ENCODE measurements around the gene MSLN.
"Not testable (repeated sequence)": the region's sequence is repeated elsewhere in the genome, so short reads cannot be mapped to it uniquely, and the experiment has no call there.

Gene MSLN

GRCh38 chr16:735982-736453 lies 24.5 kb upstream of the MSLN start:
- DNase-seq: peak; percentile 92

GRCh38 chr16:736936-737481 lies 23.5 kb upstream of the MSLN start:
- no peak for DNase-seq

GRCh38 chr16:739560-740458 lies 20.7 kb upstream of the MSLN start:
- DNase-seq: no peak

- no peak for DNase-seq
Measured at GRCh38 chr16:740459-740763, 20.1 kb upstream of the MSLN start.

- DNase-seq: peak; percentile 92
Measured at GRCh38 chr16:740764-741505, 19.6 kb upstream of the MSLN start, which contains the start of gene CIAO3. CIAO3 (minus strand) TSS chr16:740997; CDS start chr16:740985, 12 bp downstream.

GRCh38 chr16:741986-742629 lies 18.4 kb upstream of the MSLN start:
- no peak for DNase-seq

GRCh38 chr16:742894-743293 lies 17.6 kb upstream of the MSLN start:
- DNase-seq: not testable (repeated sequence)

GRCh38 chr16:743794-744500 lies 16.6 kb upstream of the MSLN start:
- no peak for DNase-seq

GRCh38 chr16:745739-746138 lies 14.8 kb upstream of the MSLN start:
- DNase-seq: no peak

GRCh38 chr16:746637-747036 lies 13.9 kb upstream of the MSLN start:
- DNase-seq: no peak

GRCh38 chr16:747978-748746 lies 12.4 kb upstream of the MSLN start:
- DNase-seq: no peak

- no peak for DNase-seq
Measured at GRCh38 chr16:749010-749409, 11.5 kb upstream of the MSLN start.

GRCh38 chr16:750485-750884 lies 10.0 kb upstream of the MSLN start:
- DNase-seq: no peak

- no peak for DNase-seq
Measured at GRCh38 chr16:751152-752006, 9.2 kb upstream of the MSLN start.

GRCh38 chr16:752007-752312 lies 8.6 kb upstream of the MSLN start:
- no peak for DNase-seq

GRCh38 chr16:754121-754607 lies 6.4 kb upstream of the MSLN start:
- not testable (repeated sequence) for DNase-seq

- DNase-seq: no peak
Measured at GRCh38 chr16:754656-755055, 5.9 kb upstream of the MSLN start.

- DNase-seq: no peak
Measured at GRCh38 chr16:756428-756827, 4.1 kb upstream of the MSLN start.

GRCh38 chr16:759110-759910 lies 1.2 kb upstream of the MSLN start:
- no peak for DNase-seq

- DNase-seq: no peak
Measured at GRCh38 chr16:760065-760464, 469 bp upstream of the MSLN start.
